GM15510 (cell line): ENCODE measurements around the gene RAC3.

ENCODE experiments used
- POLR2A ChIP-seq: IDR thresholded peaks from 3 replicates; pipeline ENCODE4 v1.6.1; 2011; ENCODE audit warnings: borderline replicate concordance; ENCODE audit not compliant: insufficient read length; ENCODE audit errors: extremely low read depth

Gene RAC3

GRCh38 chr17:82050152-82050760 lies 18.8 kb downstream of the RAC3 start:
- no peak for TF ChIP-seq POLR2A

- TF ChIP-seq POLR2A = no peak
Observed at GRCh38 chr17:82050761-82051641, 19.5 kb downstream of the RAC3 start.

DNA sequence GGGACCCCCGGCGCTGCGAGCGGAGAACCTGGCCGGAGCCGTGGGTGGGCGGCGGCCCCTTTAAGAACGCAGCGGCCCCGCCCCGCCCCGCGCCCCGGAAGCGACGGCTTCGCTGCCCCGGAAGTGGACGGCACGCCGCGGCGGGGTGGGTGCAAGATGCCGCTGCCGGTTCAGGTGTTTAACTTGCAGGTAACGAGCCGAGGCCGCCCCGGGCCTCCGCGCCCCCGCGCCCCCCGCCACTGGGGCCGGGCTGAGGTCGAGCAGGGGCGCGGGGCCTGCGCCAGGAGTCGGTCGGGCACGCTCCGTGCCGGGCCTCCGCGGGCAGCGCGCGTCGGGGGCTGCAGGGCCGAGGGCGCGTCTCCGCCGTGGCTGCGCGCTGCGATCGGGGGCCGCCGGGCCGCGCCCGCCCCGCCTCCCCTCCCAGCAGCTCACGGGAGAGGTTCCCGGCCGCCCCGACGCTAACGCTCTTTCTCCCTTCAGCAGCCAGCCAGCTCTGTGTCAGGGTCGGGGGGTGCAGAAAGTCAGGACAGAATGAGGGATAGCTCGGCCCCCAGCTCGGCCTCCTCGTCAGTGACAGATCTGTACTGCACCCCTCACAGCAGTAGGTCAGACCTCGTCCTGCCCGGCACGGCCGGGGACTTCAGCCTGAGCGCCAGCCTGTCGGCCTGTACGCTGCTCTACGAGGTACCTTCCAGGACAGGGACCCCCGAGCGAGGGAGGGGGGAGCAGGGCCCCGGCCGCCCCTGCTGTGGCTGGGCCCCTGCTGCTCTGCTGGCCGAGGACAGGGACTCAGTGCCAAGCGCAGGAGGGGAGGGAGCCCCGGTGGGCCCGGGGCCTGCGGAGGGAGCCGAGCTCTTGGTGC lies 20.5 kb downstream of the RAC3 start, which contains the start of the genes GPS1 and RFNG:
GPS1 (plus strand) TSS at position 123 of the 862 bp plus-strand sequence; CDS start at position 157, 34 bp downstream.
RFNG (minus strand) TSS at position 36 of the 862 bp plus-strand sequence. CDS start 45 bp downstream, outside the sequence.
- TF ChIP-seq POLR2A = peak; percentile 58

DNA sequence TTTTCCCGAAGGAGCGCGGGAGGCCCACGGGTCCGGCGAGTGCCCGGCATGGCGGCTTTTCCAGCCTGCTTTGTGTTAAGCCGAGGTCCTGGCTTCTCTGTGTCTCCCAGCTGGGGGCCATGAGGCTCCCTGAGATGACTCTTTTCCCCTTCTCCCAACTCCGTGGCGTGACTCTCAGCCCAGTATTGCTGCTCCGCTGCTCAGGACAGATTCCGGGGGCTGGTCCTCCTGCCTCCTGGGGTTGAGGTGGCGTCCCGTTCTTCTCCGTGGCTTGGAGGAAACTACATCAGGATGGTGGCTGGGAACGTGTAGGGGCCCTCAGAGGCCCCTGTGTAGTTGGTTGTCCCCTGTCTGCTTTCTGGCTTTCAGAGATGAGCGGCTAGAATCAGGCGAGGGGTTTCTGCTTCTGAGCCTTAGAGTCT lies 21.2 kb downstream of the RAC3 start:
- no peak for TF ChIP-seq POLR2A

- no peak for TF ChIP-seq POLR2A
Observed at GRCh38 chr17:82053130-82053529, 21.7 kb downstream of the RAC3 start.

- TF ChIP-seq POLR2A = no peak
Observed at GRCh38 chr17:82053556-82054263, 22.2 kb downstream of the RAC3 start.

- no peak for TF ChIP-seq POLR2A
Observed at GRCh38 chr17:82054351-82055022, 23.0 kb downstream of the RAC3 start.

DNA sequence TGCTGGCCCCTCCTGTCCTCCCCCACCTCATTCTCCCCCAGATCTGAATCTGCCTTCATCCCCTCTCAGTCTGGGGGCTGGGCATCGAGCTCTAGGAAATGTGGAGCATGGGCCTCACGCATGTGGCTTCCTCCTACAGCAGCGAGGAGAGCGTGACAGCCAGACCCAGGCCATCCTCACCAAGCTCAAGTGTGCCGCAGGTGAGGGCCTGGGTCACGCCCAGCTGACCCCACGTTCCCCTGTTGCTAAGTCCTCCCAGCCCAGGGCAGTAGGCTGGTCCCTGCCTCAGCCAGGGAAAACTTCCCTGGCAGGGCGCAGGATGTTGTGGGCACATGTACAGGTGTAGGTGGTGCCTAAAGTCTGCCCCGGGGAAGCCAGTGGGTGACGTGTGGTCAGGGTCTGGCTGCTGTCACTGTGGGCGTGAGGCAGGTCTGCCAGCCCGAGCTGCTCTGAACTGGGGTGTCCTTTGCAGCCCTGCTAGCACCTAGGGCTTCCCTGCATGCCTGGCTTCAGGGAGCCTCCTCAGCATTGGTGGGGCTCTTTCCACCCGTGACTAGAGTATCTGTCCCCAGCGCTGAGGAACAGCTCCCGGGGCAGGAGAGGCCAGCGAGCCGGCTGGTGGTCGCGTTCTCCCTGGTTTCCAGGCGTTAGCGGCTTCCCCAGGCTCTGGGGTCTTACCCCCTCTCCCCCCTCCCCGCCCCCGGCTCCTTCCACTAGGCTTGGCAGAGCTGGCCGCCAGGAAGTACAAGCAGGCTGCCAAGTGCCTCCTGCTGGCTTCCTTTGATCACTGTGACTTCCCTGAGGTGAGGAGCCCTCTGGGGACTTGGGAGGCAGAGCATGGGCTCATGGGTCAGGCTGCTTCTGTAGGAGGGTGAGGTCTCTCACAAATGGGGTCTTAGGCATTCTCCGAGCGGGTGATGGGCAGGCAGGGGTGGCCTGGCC lies 23.8 kb downstream of the RAC3 start:
- TF ChIP-seq POLR2A = no peak

DNA sequence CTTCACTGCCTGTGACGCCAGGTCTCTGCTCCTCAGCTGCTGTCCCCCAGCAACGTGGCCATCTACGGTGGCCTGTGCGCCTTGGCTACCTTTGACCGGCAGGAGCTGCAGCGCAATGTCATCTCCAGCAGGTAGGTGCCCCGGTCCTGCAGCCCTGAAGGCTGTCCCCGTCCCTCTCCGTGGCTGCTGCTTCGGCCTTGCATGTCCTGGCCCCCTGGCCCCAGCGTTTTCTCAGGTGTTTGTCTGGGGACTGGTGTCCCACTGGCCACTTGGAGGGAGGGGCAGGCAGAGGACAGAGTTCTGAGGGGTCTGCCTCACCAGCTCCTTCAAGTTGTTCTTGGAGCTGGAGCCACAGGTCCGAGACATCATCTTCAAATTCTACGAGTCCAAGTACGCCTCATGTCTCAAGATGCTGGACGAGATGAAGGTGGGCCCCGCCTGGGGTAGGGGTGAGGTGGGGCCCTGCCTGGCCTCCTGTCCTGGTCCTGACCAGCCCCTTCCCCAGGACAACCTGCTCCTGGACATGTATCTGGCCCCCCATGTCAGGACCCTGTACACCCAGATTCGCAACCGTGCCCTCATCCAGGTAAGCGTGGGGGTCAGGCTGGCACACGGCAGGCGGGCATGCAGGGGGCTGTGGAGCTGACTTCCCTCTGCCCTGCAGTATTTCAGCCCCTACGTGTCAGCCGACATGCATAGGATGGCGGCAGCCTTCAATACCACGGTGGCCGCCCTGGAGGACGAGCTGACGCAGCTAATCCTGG lies 24.7 kb downstream of the RAC3 start:
- TF ChIP-seq POLR2A = no peak

- no peak for TF ChIP-seq POLR2A
Observed at GRCh38 chr17:82056729-82057621, 25.5 kb downstream of the RAC3 start.
